Measurements from ENCODE around the gene SELENOS.

GRCh38 chr15:101305820-101306255 lies 28.6 kb upstream of the SELENOS start:
- TF ChIP-seq POLR2AphosphoS5 (IDR thresholded peaks at IDR 0.05; ENCODE audit: low read depth, low read length): no peak
- no peak for TF ChIP-seq POLR2A (IDR thresholded peaks at IDR 0.05; ENCODE audit: low read depth, low read length)

Measured in GM12892 (cell line).